ENCODE results near the gene NOX5.

DNA sequence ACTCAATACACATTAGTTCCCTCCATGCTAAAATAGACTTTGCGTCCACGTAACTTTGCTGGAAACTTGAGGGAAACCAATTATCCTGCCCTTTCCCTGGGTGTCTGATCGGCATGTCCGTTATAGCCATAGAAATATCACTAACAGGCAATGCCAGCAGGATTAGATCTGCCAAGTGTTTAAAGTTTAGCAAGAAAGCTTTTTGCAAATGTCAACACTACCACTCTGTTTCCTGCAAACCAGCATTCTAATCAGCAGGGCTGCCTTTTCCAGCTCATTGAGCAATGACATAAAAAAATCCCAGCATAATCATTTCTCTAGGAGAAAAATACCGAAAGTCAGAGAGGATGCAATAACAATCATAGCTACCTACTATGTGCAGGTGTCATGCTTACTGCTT lies 60.9 kb downstream of the NOX5 start:
- TF ChIP-seq TARDBP (IDR thresholded peaks at IDR 0.05) (no peak), HDGF (IDR thresholded peaks at IDR 0.05; ENCODE audit: borderline replicate concordance) (no peak), SP1 (IDR thresholded peaks at IDR 0.05) (no peak), ARNT (IDR thresholded peaks at IDR 0.05) (no peak), FOXA1 (IDR thresholded peaks at IDR 0.05) (no peak)
- TF ChIP-seq, protein P1, sequence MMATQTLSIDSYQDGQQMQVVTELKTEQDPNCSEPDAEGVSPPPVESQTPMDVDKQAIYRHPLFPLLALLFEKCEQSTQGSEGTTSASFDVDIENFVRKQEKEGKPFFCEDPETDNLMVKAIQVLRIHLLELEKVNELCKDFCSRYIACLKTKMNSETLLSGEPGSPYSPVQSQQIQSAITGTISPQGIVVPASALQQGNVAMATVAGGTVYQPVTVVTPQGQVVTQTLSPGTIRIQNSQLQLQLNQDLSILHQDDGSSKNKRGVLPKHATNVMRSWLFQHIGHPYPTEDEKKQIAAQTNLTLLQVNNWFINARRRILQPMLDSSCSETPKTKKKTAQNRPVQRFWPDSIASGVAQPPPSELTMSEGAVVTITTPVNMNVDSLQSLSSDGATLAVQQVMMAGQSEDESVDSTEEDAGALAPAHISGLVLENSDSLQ (IDR thresholded peaks at IDR 0.05): no peak

Data from HEK293T (cell line).